ENCODE measurements around the gene REG4.
A peak's percentile ranks its signal among the peaks of the same experiment; 100 is the strongest.

Gene REG4

GRCh38 chr1:119799003-119799402 lies 12.3 kb downstream of the REG4 start (continued):
- TF ChIP-seq ZBTB49 (tag by site-specific recombination; IDR thresholded peaks at IDR 0.05; ENCODE audit: low read depth) (no peak), ZNF138 (tag by site-specific recombination; IDR thresholded peaks at IDR 0.05; ENCODE audit: borderline replicate concordance) (no peak)

- H3K36me3 ChIP-seq (ENCODE audit: control insufficient read depth in 2 of 2, insufficient read depth in 1 of 2, low read length in 2 of 2) = no peaks in the 10 kb centered on the region
- no peak overlapping the region for H3K4me3 ChIP-seq (ENCODE audit: low read depth, low read length)
- TF ChIP-seq ZIC2 (tag by site-specific recombination; IDR thresholded peaks at IDR 0.05) (peak; percentile 83), TRIM28 (IDR thresholded peaks at IDR 0.05; ENCODE audit: borderline replicate concordance, low read length) (no peak), BCL11B (tag by site-specific recombination; IDR thresholded peaks at IDR 0.05; ENCODE audit: low read depth) (no peak), ZNF391 (tag by site-specific recombination; IDR thresholded peaks at IDR 0.05; ENCODE audit: borderline replicate concordance, low read depth) (no peak)
- H3K4me1 ChIP-seq (ENCODE audit: control insufficient read depth, insufficient read depth, low read length) = no peaks in the 10 kb centered on the region
- ChIA-PET POLR2A (no interaction called here), CTCF (interaction anchor here (1.6 kb wide), 1 partner anchor 12 kb away, joined by 6 read pairs; no protein-coding TSS in a partner anchor)
- H3K9me3 ChIP-seq (ENCODE audit: control insufficient read depth, insufficient read depth, low read depth, low read length) = no peaks in the 10 kb centered on the region
- no peak overlapping the region for H3K27ac ChIP-seq (ENCODE audit: extremely low read depth, low read depth, low read length)
These were observed 13.7 kb downstream of the REG4 start for GRCh38 chr1:119797606-119798005.

GRCh38 chr1:119797162-119797561 lies 14.1 kb downstream of the REG4 start:
- TF ChIP-seq SCRT2 (tag by site-specific recombination; IDR thresholded peaks at IDR 0.05) (peak; percentile 74), ZNF335 (tag by site-specific recombination; conservative IDR thresholded peaks at IDR 0.05) (0 out of 2 replicates have a peak, but pooled peaks have one; percentile 27), BCL6B (tag by site-specific recombination; IDR thresholded peaks at IDR 0.05) (no peak), BCL11A (tag by site-specific recombination; IDR thresholded peaks at IDR 0.05; ENCODE audit: low read depth) (no peak), ZBTB10 (tag by site-specific recombination; IDR thresholded peaks at IDR 0.05) (no peak), ZNF777 (tag by site-specific recombination; IDR thresholded peaks at IDR 0.05; ENCODE audit: borderline replicate concordance) (no peak), RBAK (tag by site-specific recombination; IDR thresholded peaks at IDR 0.05) (no peak), ZNF280D (tag by site-specific recombination; IDR thresholded peaks at IDR 0.05) (no peak), ZIC2 (tag by site-specific recombination; IDR thresholded peaks at IDR 0.05) (no peak), SP7 (tag by site-specific recombination; IDR thresholded peaks at IDR 0.05) (no peak), GLIS1 (tag by site-specific recombination; IDR thresholded peaks at IDR 0.05) (no peak), ZNF350 (tag by site-specific recombination; IDR thresholded peaks at IDR 0.05) (no peak), TSHZ1 (tag by site-specific recombination; IDR thresholded peaks at IDR 0.05; ENCODE audit: borderline replicate concordance) (no peak)
- CTCF ChIA-PET = interaction anchor here (3.3 kb wide), 1 partner anchor 11 kb away, joined by 18 read pairs; no protein-coding TSS in a partner anchor
- POLR2A ChIA-PET = no interaction called here
- Histone ChIP-seq H3K9me3 (ENCODE audit: control insufficient read depth, insufficient read depth, low read depth, low read length) (no peaks in the 10 kb centered on the region), H3K27ac (ENCODE audit: extremely low read depth, low read depth, low read length) (no peak overlapping the region), H3K36me3 (ENCODE audit: control insufficient read depth in 2 of 2, insufficient read depth in 1 of 2, low read length in 2 of 2) (no peaks in the 10 kb centered on the region), H3K4me1 (ENCODE audit: control insufficient read depth, insufficient read depth, low read length) (no peaks in the 10 kb centered on the region), H3K4me3 (ENCODE audit: low read depth, low read length) (no peak overlapping the region)

Data from HEK293 (cell line).